SK-N-SH (cell line): ENCODE measurements around the gene DGKH. TPM values are rescaled to one million over a fixed set of nuclear protein-coding genes. Genes with fewer than 3 reads are reported as not detected.

Experiments
- CTCF ChIA-PET: fragments of 300-600, 350-600 bp; formaldehyde crosslinking; extraction: SDS; loops from one replicate; lab custom pipeline; 2021; lab: Yijun Ruan, JAX
- POLR2A ChIA-PET: fragments of 350-600 bp; sonication (Branson Sonifier 250); formaldehyde crosslinking; extraction: SDS; loops from one replicate; lab custom pipeline; 2020; ENCODE audit warnings: antibody characterized with exemption, inconsistent platforms; lab: Yijun Ruan, JAX
- DNase-seq: peaks from one replicate; pipeline ENCODE4 v3.0.0; 2012
- H2AFZ ChIP-seq: fragments of 200-600 bp; sonication (generic); 2 replicates; pipeline ENCODE4 v1.8.1; 2016; ENCODE audit warnings: antibody characterized with exemption, mild to moderate bottlenecking, low read depth
- H3F3A ChIP-seq: fragments of 200-600 bp; sonication (generic); replicated peaks from 2 replicates; pipeline ENCODE3; 2016; ENCODE audit warnings: antibody characterized with exemption, mild to moderate bottlenecking; ENCODE audit not compliant: insufficient read depth
- H3K27ac ChIP-seq, 2 experiments: fragments of 200-500 bp in 1 of 2; fragments of 200-600 bp in 1 of 2; sonication (Bioruptor generic) in 1 of 2; sonication (generic), shearing (Covaris generic) in 1 of 2; 2 replicates each; pipeline versions ENCODE4 v1.5.1 to v1.6.1; 2014 to 2016; ENCODE audit warnings: low read depth in 2 of 2, inconsistent platforms in 1 of 2, low read length in 1 of 2, mild to moderate bottlenecking in 1 of 2, mixed read lengths in 1 of 2
- H3K27me3 ChIP-seq: fragments of 200-600 bp; sonication (generic), shearing (Covaris generic); 2 replicates; pipeline ENCODE4 v1.6.1; 2016; ENCODE audit warnings: mixed run types; ENCODE audit not compliant: insufficient read depth
- H3K36me3 ChIP-seq, 2 experiments: fragments of 200-500 bp in 1 of 2; fragments of 200-600 bp in 1 of 2; sonication (Bioruptor generic) in 1 of 2; sonication (generic) in 1 of 2; replicated peaks in 1 of 2; 2 replicates each; pipeline versions ENCODE3 to v1.5.1; 2014 to 2016; ENCODE audit warnings: low read length in 1 of 2, mild to moderate bottlenecking in 1 of 2; ENCODE audit not compliant: insufficient read depth in 2 of 2, control insufficient read depth in 1 of 2
- H3K4me1 ChIP-seq, 2 experiments: fragments of 200-500 bp in 1 of 2; fragments of 200-600 bp in 1 of 2; sonication (Bioruptor generic) in 1 of 2; sonication (generic), shearing (Covaris generic) in 1 of 2; 2 replicates each; pipeline versions ENCODE4 v1.5.1 to v1.6.1; 2014 to 2016; ENCODE audit warnings: low read depth in 1 of 2, low read length in 1 of 2, mixed run types in 1 of 2; ENCODE audit not compliant: insufficient read depth in 2 of 2, control insufficient read depth in 1 of 2
- H3K4me2 ChIP-seq: fragments of 200-600 bp; sonication (generic), shearing (Covaris generic); 2 replicates; pipeline ENCODE4 v1.6.1; 2017; ENCODE audit warnings: mixed run types
- H3K4me3 ChIP-seq, 2 experiments: fragments of 200-500 bp in 1 of 2; fragments of 200-600 bp in 1 of 2; sonication (Bioruptor generic) in 1 of 2; sonication (generic), shearing (Covaris generic) in 1 of 2; 2 replicates each; pipeline versions ENCODE4 v1.5.1 to v1.8.1; 2014 to 2016; ENCODE audit warnings: low read depth in 2 of 2, inconsistent platforms in 1 of 2, low read length in 1 of 2, mild to moderate bottlenecking in 1 of 2, mixed read lengths in 1 of 2, moderate library complexity in 1 of 2
- H3K79me2 ChIP-seq: fragments of 200-600 bp; sonication (generic); 2 replicates; pipeline ENCODE4 v1.8.1; 2017; ENCODE audit warnings: mild to moderate bottlenecking; ENCODE audit not compliant: insufficient read depth
- H3K9ac ChIP-seq: fragments of 200-600 bp; sonication (generic); 2 replicates; pipeline ENCODE4 v1.6.1; 2017; ENCODE audit warnings: mixed run types
- H3K9me2 ChIP-seq: fragments of 200-600 bp; sonication (generic); 2 replicates; pipeline ENCODE4 v1.6.1; 2017; ENCODE audit warnings: mixed run types
- H3K9me3 ChIP-seq: fragments of 200-600 bp; sonication (generic); 2 replicates; pipeline ENCODE4 v1.6.1; 2017; ENCODE audit warnings: mixed run types, mild to moderate bottlenecking, moderate library complexity
- H4K20me1 ChIP-seq: fragments of 200-600 bp; sonication (generic); 2 replicates; pipeline ENCODE4 v1.6.1; 2017; ENCODE audit warnings: mild to moderate bottlenecking, mixed run types; ENCODE audit not compliant: insufficient read depth
- CTCF ChIP-seq: fragments of 200-600 bp; sonication (generic); IDR thresholded peaks from 2 replicates; pipeline ENCODE4 v1.6.1; 2017; ENCODE audit warnings: antibody characterized with exemption, mild to moderate bottlenecking, moderate library complexity
- ELF1 ChIP-seq: IDR thresholded peaks from 2 replicates; pipeline ENCODE4 v1.4.0; 2012
- FOXM1 ChIP-seq: IDR thresholded peaks from 2 replicates; pipeline ENCODE4 v1.4.0; 2012; ENCODE audit warnings: low read depth, mild to moderate bottlenecking
- GABPA ChIP-seq: IDR thresholded peaks from 2 replicates; pipeline ENCODE4 v1.4.0; 2012; ENCODE audit warnings: low read depth, mild to moderate bottlenecking
- JUND ChIP-seq: IDR thresholded peaks from 2 replicates; pipeline ENCODE4 v1.4.0; 2012
- MAX ChIP-seq: IDR thresholded peaks from 2 replicates; pipeline ENCODE4 v1.4.0; 2012; ENCODE audit warnings: low read depth
- MXI1 ChIP-seq: IDR thresholded peaks from 2 replicates; pipeline ENCODE4 v1.6.1; 2012; ENCODE audit warnings: mild to moderate bottlenecking, low read depth, low read length, improper control_type of control experiment
- NRF1 ChIP-seq: IDR thresholded peaks from 2 replicates; pipeline ENCODE4 v1.6.1; 2012; ENCODE audit warnings: low read depth, mild to moderate bottlenecking, low read length
- PBX3 ChIP-seq: IDR thresholded peaks from 2 replicates; pipeline ENCODE4; 2012
- POLR2AphosphoS5 ChIP-seq: IDR thresholded peaks from 2 replicates; pipeline ENCODE4 v1.6.1; 2012; ENCODE audit warnings: low read depth, low read length
- RAD21 ChIP-seq: IDR thresholded peaks from 2 replicates; pipeline ENCODE4 v1.6.1; 2012; ENCODE audit warnings: mild to moderate bottlenecking, low read length
- RFX5 ChIP-seq: IDR thresholded peaks from 2 replicates; pipeline ENCODE4 v1.6.1; 2012; ENCODE audit warnings: mild to moderate bottlenecking, improper control_type of control experiment, low read length
- SIN3A ChIP-seq: IDR thresholded peaks from 2 replicates; pipeline ENCODE4 v1.6.1; 2012; ENCODE audit warnings: low read depth, mild to moderate bottlenecking, low read length, moderate library complexity, borderline replicate concordance
- SMC3 ChIP-seq: IDR thresholded peaks from 2 replicates; pipeline ENCODE4 v1.6.1; 2012; ENCODE audit warnings: low read depth, low read length, improper control_type of control experiment
- TAF1 ChIP-seq: IDR thresholded peaks from 2 replicates; pipeline ENCODE4 v1.6.1; 2012; ENCODE audit warnings: low read depth, mild to moderate bottlenecking, low read length, moderate library complexity, borderline replicate concordance
- TEAD4 ChIP-seq: IDR thresholded peaks from 2 replicates; pipeline ENCODE4 v1.4.0; 2012; ENCODE audit warnings: mild to moderate bottlenecking, borderline replicate concordance; ENCODE audit not compliant: insufficient read depth
- USF1 ChIP-seq: IDR thresholded peaks from 2 replicates; pipeline ENCODE4 v1.4.0; 2012; ENCODE audit warnings: low read depth, borderline replicate concordance
- USF2 ChIP-seq: fragments of 150-350 bp; IDR thresholded peaks from 2 replicates; pipeline ENCODE4 v1.6.1; 2017; ENCODE audit warnings: antibody characterized with exemption, low read length, low read depth, borderline replicate concordance
- WGBS: methylation state at CpG from one replicate; pipeline ENCODE4 v1.1.6; 2017; ENCODE audit warnings: low lambda C conversion rate; 5-methylcytosine and 5-hydroxymethylcytosine counted together
- polyA plus RNA-seq, 3 experiments: library from polyadenylated mRNA; depleted of rRNA; stranded (reverse); fragments of >200 nt; gene quantifications; 2 replicates each; pipeline ENCODE4 v1.2.3, GENCODE V29; 2012

The DGKH gene
- polyA plus RNA-seq, 1 of the 3 experiments (the other 2 are of a cell fraction): 2.5 TPM

- ChIA-PET CTCF (interaction anchor here (0.6 to 3.9 kb wide), 11 partner anchors 10 to 375 kb away, joined by 3 to 17 read pairs (median 3); no protein-coding TSS in a partner anchor), POLR2A (no interaction called here)
- Histone ChIP-seq H3K4me3 (peak overlapping the region; percentile 79 to 93), H3K27me3 (no peaks in the 10 kb centered on the region), H3K4me1 (peaks cover 8 to 11% of the 10 kb centered on the region in 2 experiments; a peak in 3 of 4 replicates), H3K9me2 (no peaks in the 10 kb centered on the region), H4K20me1 (no peaks in the 10 kb centered on the region; the same call in 1 of the 2 replicates), H3K9me3 (no peaks in the 10 kb centered on the region), H3K9ac (peak overlapping the region; percentile 74), H3F3A (peaks cover 23% of the 10 kb centered on the region), H3K36me3 (no peaks in the 10 kb centered on the region), H3K27ac (peak overlapping the region; percentile 56 to 68; a peak in 3 of 4 replicates), H3K4me2 (peak overlapping the region; percentile 93), H3K79me2 (peaks cover 40% of the 10 kb centered on the region), H2AFZ (peak overlapping the region; percentile 80)
- DNase-seq: peak; percentile 76
- 0 out of 2 replicates have a peak, but pooled peaks have one; percentile 32 for TF ChIP-seq MAX
- TF ChIP-seq GABPA: no peak
- 0 out of 2 replicates have a peak, but pooled peaks have one; percentile 17 for TF ChIP-seq TEAD4
- TF ChIP-seq TAF1: 0 out of 2 replicates have a peak, but pooled peaks have one; percentile 8
- 1% methylated on average over 11 of the region's 58 CpGs for WGBS
Measured at GRCh38 chr13:42041011-42041683, 7.3 kb upstream of the DGKH start.

- peak overlapping the region; percentile 74 for H3K9ac ChIP-seq
- TF ChIP-seq USF1 (no peak), JUND (no peak), RFX5 (no peak), MXI1 (peak; percentile 53), POLR2AphosphoS5 (0 out of 2 replicates have a peak, but pooled peaks have one; percentile 28), ELF1 (no peak), PBX3 (no peak), FOXM1 (no peak), NRF1 (peak; percentile 19; the same call in 1 of the 2 replicates), MAX (peak; percentile 68; the same call in 1 of the 2 replicates), RAD21 (peak; percentile 55), CTCF (peak; percentile 63), SMC3 (peak; percentile 57), SIN3A (peak; percentile 61; the same call in 1 of the 2 replicates), USF2 (peak; percentile 13; the same call in 1 of the 2 replicates)
- TF ChIP-seq, all 33 proteins: peak for 9
- peaks cover 45% of the 10 kb centered on the region for H3K79me2 ChIP-seq
- H3K4me2 ChIP-seq: peak overlapping the region; percentile 93
- CTCF ChIA-PET: interaction anchor here (0.8 to 3.9 kb wide), 11 partner anchors 10 to 373 kb away, joined by 3 to 17 read pairs (median 3); no protein-coding TSS in a partner anchor
- H3K4me1 ChIP-seq: peaks cover 11 to 12% of the 10 kb centered on the region in 2 experiments; a peak in 3 of 4 replicates
- peak overlapping the region; percentile 79 to 93 for H3K4me3 ChIP-seq
- WGBS: 1% methylated on average over 16 of the region's 16 CpGs
- no peaks in the 10 kb centered on the region for H3K9me3 ChIP-seq
- H4K20me1 ChIP-seq: no peaks in the 10 kb centered on the region; the same call in 1 of the 2 replicates
- peak overlapping the region in 1 of 2 experiments; percentile 56; a peak in 1 of 4 replicates for H3K27ac ChIP-seq
- POLR2A ChIA-PET: no interaction called here
- no peaks in the 10 kb centered on the region for H3K36me3 ChIP-seq
- no peaks in the 10 kb centered on the region for H3K27me3 ChIP-seq
- DNase-seq: peak; percentile 75
- H2AFZ ChIP-seq: peak overlapping the region; percentile 80; the same call in 1 of the 2 replicates
- H3K9me2 ChIP-seq: no peaks in the 10 kb centered on the region
- peaks cover 19% of the 10 kb centered on the region for H3F3A ChIP-seq
Measured at GRCh38 chr13:42041684-42042035, 6.8 kb upstream of the DGKH start.
